Measurements from ENCODE around the gene PPP2R5C.

GRCh38 chr14:101894365-101895081 lies 133.0 kb downstream of the PPP2R5C start:
- TF ChIP-seq TCF12 (IDR thresholded peaks at IDR 0.05; ENCODE audit: low read depth) (no peak), EP300 (IDR thresholded peaks at IDR 0.05; ENCODE audit: borderline replicate concordance) (no peak), YY1 (IDR thresholded peaks at IDR 0.05; ENCODE audit: low read depth) (no peak)
- TF ChIP-seq, protein P1, sequence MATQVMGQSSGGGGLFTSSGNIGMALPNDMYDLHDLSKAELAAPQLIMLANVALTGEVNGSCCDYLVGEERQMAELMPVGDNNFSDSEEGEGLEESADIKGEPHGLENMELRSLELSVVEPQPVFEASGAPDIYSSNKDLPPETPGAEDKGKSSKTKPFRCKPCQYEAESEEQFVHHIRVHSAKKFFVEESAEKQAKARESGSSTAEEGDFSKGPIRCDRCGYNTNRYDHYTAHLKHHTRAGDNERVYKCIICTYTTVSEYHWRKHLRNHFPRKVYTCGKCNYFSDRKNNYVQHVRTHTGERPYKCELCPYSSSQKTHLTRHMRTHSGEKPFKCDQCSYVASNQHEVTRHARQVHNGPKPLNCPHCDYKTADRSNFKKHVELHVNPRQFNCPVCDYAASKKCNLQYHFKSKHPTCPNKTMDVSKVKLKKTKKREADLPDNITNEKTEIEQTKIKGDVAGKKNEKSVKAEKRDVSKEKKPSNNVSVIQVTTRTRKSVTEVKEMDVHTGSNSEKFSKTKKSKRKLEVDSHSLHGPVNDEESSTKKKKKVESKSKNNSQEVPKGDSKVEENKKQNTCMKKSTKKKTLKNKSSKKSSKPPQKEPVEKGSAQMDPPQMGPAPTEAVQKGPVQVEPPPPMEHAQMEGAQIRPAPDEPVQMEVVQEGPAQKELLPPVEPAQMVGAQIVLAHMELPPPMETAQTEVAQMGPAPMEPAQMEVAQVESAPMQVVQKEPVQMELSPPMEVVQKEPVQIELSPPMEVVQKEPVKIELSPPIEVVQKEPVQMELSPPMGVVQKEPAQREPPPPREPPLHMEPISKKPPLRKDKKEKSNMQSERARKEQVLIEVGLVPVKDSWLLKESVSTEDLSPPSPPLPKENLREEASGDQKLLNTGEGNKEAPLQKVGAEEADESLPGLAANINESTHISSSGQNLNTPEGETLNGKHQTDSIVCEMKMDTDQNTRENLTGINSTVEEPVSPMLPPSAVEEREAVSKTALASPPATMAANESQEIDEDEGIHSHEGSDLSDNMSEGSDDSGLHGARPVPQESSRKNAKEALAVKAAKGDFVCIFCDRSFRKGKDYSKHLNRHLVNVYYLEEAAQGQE (IDR thresholded peaks at IDR 0.05; ENCODE audit: low read depth), result no peak
